Neutrophil (primary cell): ENCODE data around the gene B3GNT2.

Source experiments
- H3K27ac ChIP-seq: fragments of 200-600 bp; sonication (generic); 2 replicates; pipeline ENCODE4 v1.5.1; 2016; ENCODE audit warnings: mild to moderate bottlenecking, moderate library complexity
- H3K27me3 ChIP-seq: fragments of 200-600 bp; sonication (generic); 2 replicates; pipeline ENCODE4 v1.6.0; 2016; ENCODE audit warnings: mild to moderate bottlenecking
- H3K36me3 ChIP-seq: fragments of 200-600 bp; sonication (generic); 2 replicates; pipeline ENCODE4 v1.5.1; 2017
- H3K4me1 ChIP-seq, 2 experiments: fragments of 200-600 bp in 1 of 2; sonication (generic) in 1 of 2; 1 replicate in 1 of 2; 2 replicates in 1 of 2; pipeline versions ENCODE4 v1.5.1 to v1.6.1; 2013 to 2016; ENCODE audit warnings: low read depth in 1 of 2, low read length in 1 of 2, mild to moderate bottlenecking in 1 of 2, moderate library complexity in 1 of 2; ENCODE audit not compliant: control insufficient read depth in 1 of 2, insufficient read depth in 1 of 2
- H3K4me3 ChIP-seq, 2 experiments: fragments of 200-600 bp in 1 of 2; sonication (generic) in 1 of 2; 1 replicate in 1 of 2; 2 replicates in 1 of 2; pipeline ENCODE4 v1.5.1; 2013 to 2016; ENCODE audit warnings: low read depth in 1 of 2, low read length in 1 of 2, mild to moderate bottlenecking in 1 of 2, moderate library complexity in 1 of 2
- H3K9me3 ChIP-seq: fragments of 200-600 bp; sonication (generic); 2 replicates; pipeline ENCODE4 v1.5.1; 2016
- CTCF ChIP-seq: fragments of 200-600 bp; sonication (generic); IDR thresholded peaks from 2 replicates; pipeline ENCODE4 v1.5.1; 2016; ENCODE audit warnings: antibody characterized with exemption

B3GNT2 gene

GRCh38 chr2:62243983-62244382 lies 48.1 kb downstream of the B3GNT2 start:
- H3K4me3 ChIP-seq = no peak overlapping the region
- H3K36me3 ChIP-seq = no peaks in the 10 kb centered on the region
- no peaks in the 10 kb centered on the region for H3K27me3 ChIP-seq
- no peaks in the 10 kb centered on the region for H3K4me1 ChIP-seq
- no peak overlapping the region for H3K27ac ChIP-seq
- no peaks in the 10 kb centered on the region for H3K9me3 ChIP-seq
- no peak for TF ChIP-seq CTCF

DNA sequence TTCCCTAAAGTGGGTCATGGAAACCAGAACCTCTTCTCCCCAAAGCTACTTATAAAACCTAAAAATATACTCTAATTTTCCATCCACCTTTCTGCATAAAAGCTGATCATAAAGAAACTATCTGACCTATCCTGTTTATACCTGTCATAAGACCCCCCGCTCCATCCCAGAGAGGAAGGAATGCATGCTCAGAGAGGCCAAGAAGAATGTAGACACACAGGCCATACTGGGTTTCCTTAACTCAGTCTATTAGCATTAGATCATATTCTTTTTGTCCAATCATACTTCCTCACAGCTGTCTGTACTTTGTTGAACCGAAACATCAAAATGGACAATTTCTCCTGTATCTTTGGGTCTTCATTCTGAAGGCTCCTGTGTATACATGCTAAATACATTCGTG lies 52.3 kb downstream of the B3GNT2 start:
- H3K27me3 ChIP-seq = no peaks in the 10 kb centered on the region
- H3K9me3 ChIP-seq = no peaks in the 10 kb centered on the region
- no peak for TF ChIP-seq CTCF
- no peak overlapping the region for H3K27ac ChIP-seq
- no peaks in the 10 kb centered on the region for H3K36me3 ChIP-seq
- H3K4me3 ChIP-seq = no peak overlapping the region
- no peaks in the 10 kb centered on the region for H3K4me1 ChIP-seq

- H3K9me3 ChIP-seq = no peaks in the 10 kb centered on the region
- no peaks in the 10 kb centered on the region for H3K4me1 ChIP-seq
- no peak overlapping the region for H3K4me3 ChIP-seq
- TF ChIP-seq CTCF = no peak
- no peaks in the 10 kb centered on the region for H3K27me3 ChIP-seq
- no peaks in the 10 kb centered on the region for H3K36me3 ChIP-seq
- no peak overlapping the region for H3K27ac ChIP-seq
Measured at GRCh38 chr2:62250239-62250638, 54.3 kb downstream of the B3GNT2 start.

- no peak overlapping the region for H3K27ac ChIP-seq
- H3K4me1 ChIP-seq = no peaks in the 10 kb centered on the region
- H3K9me3 ChIP-seq = no peaks in the 10 kb centered on the region
- no peak overlapping the region for H3K4me3 ChIP-seq
- H3K36me3 ChIP-seq = no peaks in the 10 kb centered on the region
- TF ChIP-seq CTCF = no peak
- no peaks in the 10 kb centered on the region for H3K27me3 ChIP-seq
Measured at GRCh38 chr2:62254424-62255266, 58.7 kb downstream of the B3GNT2 start.

DNA sequence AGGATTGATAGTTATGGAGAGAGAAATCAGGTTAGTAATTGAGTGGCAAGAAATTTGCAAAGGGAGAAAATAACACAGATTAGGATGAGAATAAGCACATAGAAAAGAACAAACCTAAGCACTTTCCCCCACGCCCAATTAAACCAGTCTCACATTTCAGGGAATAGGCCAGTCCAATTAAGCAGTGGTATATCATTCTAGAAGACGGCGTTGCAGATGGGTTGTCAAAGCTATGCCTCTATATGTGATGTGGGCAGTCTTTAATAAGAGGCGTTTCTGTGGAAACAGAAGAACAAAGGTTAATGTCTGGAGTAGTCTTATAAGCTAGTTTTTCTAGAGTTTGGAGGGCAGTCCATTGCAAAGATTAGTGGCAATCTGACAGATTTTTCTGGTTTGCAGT lies 61.6 kb downstream of the B3GNT2 start:
- no peaks in the 10 kb centered on the region for H3K36me3 ChIP-seq
- no peak overlapping the region for H3K4me3 ChIP-seq
- H3K9me3 ChIP-seq = no peaks in the 10 kb centered on the region
- TF ChIP-seq CTCF = no peak
- no peak overlapping the region for H3K27ac ChIP-seq
- no peaks in the 10 kb centered on the region for H3K27me3 ChIP-seq
- no peaks in the 10 kb centered on the region for H3K4me1 ChIP-seq
